Measurements from ENCODE around the gene CSTPP1. TPM values are rescaled to one million over a fixed set of nuclear protein-coding genes. Genes with fewer than 3 reads are reported as not detected.

The CSTPP1 gene
- total and polyA plus RNA-seq, 2 of the 8 experiments (the other 6 are each of a cell fraction or from before 2014, with no cell fraction given): 24.2 to 28.7 TPM

DNA sequence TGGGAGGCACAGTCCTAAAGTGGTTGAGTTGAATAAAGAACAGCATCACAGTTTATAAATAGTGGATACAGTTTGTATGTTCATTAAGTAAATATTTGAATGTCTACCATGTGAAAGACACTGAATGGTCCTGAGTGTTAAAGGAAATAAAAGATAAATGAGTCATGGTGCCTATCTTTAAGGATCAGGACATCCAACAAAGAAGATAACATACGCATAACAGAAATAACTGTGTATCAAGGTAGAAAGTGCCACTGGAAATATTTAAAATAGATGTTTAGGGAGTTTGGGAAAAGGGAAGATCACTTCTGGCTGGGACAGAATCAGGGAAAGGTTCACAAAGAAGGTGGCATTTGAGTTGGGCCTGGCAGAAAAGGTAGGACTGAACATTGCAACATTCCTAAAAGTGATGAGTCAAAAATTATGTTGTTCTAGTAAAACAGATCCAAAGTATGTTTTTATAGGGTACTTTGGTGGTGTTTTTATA, 41.5 kb downstream of the CSTPP1 start (continued):
- no peak for TF ChIP-seq SIN3A (conservative IDR thresholded peaks at IDR 0.05 in 1 of 2, IDR thresholded peaks at IDR 0.05 in 1 of 2; ENCODE audit: low read depth in 1 of 2, low read length in 2 of 2)
